CD4-positive, alpha-beta T cell treated with Interleukin-6 for 4 hours (primary cell): ENCODE measurements around the gene B4GALT5.
A peak's percentile ranks its signal among the peaks of the same experiment; 100 is the strongest.
"Not testable (repeated sequence)": the region's sequence is repeated elsewhere in the genome, so short reads cannot be mapped to it uniquely, and the experiment has no call there.

Experiments used
- DNase-seq: peaks from one replicate; pipeline ENCODE4 v3.0.0-alpha.2; 2020; ENCODE audit warnings: mixed read lengths

The B4GALT5 gene

GRCh38 chr20:49624317-49624716 is 89.4 kb downstream of the B4GALT5 start:
- no peak for DNase-seq

- no peak for DNase-seq
Measured at GRCh38 chr20:49622243-49622642, 91.4 kb downstream of the B4GALT5 start.

- no peak for DNase-seq
Measured at GRCh38 chr20:49620364-49621240, 93.1 kb downstream of the B4GALT5 start.

GRCh38 chr20:49619113-49620048 is 94.3 kb downstream of the B4GALT5 start:
- no peak for DNase-seq

- DNase-seq: no peak
Measured at GRCh38 chr20:49618289-49618688, 95.4 kb downstream of the B4GALT5 start.

GRCh38 chr20:49617394-49617793 is 96.3 kb downstream of the B4GALT5 start:
- DNase-seq: not testable (repeated sequence)

DNA sequence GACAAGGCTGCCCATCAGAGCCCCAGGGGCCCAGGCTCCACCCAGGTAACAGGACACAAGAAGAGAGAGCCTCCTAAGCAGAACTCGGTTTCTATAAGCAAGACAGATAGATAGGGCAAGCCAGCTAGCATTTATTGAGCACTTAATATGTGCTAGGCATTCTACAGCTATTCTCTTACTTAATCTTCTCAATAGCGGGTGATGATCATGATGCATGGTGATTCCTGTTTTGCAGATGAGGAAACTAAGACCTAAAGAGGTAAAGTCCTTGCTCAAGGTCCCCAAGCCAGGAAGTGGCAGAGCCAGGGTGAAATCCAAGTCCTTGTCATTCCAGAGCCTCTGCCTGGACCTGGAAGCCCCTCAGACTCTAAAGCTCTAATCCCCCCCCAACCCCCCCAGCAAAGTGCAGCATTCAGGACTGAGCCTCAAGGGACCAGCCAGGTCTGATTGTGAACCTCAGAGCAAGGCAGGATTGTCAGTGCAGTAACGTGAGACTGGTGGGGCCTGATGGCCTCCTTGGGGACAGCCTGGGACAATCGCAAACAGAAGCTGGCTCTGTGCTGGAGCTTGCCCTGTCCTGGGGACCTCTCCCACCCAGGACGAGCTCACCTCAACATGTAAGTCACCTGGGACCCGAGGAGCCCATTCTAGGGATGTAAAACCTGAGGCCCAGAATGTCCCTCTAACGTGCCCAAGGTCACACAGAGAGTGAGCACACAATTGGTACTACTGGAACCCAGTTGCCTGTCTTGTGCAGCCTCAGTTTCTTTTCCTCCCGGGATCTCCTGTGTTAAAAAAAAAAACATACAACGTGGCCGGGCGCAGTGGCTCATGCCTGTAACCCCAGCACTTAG is 97.3 kb downstream of the B4GALT5 start:
- no peak for DNase-seq

- no peak for DNase-seq
Measured at GRCh38 chr20:49615401-49616153, 98.1 kb downstream of the B4GALT5 start.

DNA sequence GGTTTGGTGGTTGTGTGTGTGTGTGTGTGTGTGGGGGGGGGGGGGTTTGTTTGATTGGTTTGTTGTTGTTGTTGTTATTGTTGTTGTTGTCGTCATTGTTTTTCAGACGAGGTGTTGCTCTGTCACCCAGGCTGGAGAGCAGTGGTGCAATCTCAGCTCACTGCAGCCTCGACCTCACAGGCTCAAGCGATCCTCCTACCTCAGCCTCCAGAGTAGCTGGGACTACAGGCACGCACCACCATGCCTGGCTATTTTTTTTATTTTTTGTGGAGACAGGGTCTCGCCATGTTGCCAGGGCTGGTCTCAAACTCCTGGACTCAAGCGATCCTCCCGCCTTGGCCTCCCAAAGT is 98.7 kb downstream of the B4GALT5 start:
- not testable (repeated sequence) for DNase-seq

GRCh38 chr20:49614338-49615050 is 99.2 kb downstream of the B4GALT5 start:
- no peak for DNase-seq

DNA sequence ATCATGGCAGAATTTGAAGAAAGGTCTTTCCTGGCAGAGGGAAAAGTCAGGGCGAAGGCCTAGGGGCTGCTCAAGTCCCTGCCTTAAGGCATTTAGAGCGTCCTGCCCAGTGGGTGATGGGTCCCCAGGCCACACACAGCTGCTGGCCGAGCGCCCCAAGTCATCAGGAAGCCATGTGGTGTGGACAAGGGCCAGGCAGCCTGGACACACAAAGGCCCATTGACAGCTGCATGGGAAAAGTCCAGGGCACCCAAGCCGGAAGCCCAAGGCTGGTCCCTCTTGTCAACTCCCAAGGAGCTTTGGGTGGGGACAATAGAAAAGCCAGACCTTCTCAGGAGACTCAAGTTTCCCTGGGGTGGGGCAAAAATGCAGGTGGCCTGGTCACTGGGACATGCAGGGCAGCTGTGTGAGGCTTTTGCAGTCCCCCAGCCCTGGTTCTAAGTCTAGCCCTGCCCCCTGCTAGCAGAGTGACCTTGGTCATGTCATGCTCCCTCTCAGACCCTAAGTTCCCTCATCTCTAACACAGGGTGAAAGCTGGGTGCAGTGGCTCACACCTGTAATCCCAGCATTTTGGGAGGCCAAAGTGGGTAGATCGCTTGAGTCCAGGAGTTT is 101.4 kb downstream of the B4GALT5 start:
- no peak for DNase-seq

DNA sequence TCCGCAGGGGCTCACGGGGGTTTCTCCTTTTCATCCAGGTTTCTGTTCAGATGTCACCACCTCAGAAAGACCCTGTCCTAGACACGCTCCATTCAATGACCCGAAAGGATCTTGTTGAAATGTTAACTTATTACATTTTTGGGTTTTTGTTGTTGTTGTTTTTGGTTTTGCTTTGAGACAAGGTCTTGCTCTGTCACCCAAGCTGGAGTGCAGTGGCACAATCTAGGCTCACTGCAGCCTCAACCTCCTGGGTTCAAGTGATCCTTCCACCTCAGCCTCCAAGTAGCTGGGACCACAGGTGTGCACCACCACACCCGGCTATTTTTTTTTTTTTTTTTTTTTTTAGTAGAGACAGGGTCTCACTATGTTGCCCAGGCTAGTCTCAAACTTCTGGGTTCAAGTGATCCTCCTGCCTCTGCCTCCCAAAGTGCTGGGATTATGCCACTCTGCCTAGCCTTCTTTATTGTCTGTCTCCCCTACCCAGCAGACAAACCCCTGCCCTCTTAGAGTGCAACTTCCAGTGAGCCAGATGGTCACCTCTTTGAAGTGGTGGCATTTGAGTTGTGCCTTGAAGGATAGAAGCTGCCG is 102.0 kb downstream of the B4GALT5 start:
- DNase-seq: not testable (repeated sequence)

DNA sequence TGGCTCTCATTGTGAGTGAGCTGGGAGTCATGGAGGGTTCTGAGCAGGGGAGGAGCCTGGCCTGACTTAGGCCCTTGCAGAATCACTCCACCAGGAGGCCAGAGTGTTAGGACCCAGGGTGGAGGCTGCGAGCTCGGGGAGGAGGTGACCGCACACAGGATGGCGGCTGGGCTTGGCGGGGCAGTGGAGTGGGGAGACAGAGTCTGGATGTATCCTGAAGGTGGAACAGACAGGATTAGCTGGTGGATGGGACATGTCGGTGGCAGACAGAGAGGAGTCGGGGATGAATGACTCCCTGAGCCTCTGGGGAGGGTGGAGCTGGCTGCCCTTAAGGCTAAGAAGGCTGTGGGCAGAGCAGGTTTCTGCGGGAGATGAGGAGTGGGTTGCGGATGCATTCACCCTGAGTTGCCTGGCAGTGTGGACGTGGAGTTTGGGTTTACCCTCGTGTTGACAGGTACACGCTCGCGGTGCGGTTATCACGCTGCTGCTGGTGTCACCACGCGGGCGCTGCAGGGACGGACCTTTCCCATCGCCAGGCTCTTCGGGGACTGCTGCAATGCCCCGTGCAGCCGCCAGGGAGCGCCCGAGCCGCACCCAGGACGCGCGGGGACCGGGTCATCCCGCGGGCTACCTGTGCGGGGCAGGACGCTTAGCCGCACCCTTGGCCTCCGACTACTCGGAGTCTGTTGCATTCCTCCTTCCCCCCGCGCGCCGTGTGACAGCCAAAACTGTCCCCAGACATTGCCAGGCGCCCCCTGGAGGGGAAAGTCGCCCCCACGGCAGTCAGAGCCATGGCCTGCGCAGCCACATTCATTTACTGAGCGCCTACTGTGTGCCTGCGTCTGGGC is 102.8 kb downstream of the B4GALT5 start:
- peak; percentile 73 for DNase-seq

DNA sequence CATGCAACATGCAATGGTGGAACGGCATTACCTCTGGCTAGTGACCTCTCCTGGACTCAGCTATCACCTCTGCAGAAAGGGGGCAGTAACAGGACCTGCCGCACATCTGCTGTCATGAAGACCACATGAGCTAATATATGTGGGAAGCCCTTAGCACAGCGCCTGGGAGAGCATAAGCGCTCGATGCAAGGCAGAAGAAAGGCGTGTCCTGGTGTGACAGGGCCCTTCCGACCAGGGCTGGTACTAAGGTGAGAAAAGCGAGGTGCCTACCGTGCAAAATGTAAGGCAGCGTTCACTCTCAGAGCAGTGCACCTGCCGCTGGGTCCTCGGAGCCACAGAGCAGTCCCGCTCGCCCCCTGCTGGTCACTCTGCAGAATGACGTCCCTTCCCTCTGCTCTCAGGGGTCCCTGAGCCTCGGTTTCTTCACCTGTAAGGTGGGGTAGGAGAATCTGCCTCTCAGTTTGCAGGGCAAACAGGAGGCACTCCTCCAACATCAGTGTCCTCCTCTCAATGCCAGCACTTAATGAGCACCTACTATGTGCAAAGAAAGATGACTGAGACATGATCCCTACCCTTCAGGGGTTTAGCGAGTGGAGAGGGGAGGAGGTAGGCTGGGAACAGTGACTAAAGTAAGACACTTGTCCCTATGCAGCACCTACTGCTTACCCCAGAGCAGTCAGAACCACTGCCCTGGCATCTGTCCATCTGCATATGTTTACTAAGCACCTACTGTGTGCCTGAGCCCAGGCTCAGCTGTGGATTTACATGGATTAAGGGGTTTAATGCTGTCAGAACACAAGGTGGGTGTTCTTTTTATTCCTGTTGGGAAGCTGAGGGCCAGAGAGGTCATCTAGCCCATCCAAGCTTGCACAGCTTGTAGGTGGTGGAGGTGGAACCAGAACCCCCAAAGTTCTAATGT is 104.7 kb downstream of the B4GALT5 start:
- peak; percentile 77 for DNase-seq

GRCh38 chr20:49607568-49607967 is 106.1 kb downstream of the B4GALT5 start:
- DNase-seq: no peak

GRCh38 chr20:49603209-49603627 is 110.5 kb downstream of the B4GALT5 start:
- no peak for DNase-seq

DNA sequence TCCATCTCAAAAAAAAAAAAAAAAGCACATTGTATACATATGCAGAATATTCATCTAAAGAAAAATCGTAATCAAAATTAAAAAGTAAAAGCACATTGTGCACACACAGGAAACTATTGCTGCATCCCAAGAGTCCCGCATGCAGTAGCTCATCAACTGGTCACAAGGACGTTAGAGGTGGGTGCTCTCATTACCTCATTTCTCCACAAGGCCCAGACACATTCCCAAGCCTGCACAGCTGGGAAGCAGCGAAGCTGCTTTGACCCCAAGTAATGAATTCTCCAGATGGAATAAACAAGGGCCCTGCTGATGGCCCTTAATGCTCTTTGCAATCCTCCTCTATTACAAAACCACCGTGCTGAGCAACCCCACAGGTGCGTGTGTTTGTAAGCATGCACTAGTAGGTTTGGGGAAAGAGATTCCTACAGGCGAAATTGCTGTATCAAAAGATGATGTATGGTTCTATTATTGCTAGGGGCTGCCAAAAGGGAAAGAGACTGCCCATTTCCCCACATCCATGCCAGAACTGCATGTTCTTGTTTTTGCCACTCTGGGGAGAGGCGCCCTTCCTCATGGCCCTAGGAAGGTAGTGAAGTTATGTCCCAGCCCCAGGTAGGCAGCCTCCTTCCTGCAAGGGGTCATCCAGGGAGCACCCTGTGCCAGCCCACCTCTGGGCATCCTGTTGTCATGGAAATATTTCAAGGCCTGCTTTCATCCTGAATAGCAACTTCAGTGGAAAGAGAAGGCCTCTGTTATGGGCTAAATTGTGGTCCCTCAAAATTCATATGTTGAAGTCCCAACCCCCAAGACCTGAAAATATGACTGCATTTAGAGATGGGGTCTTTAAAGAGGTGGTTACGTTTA is 111.1 kb downstream of the B4GALT5 start:
- DNase-seq: no peak
